ENCODE results near the gene DACH1. TPM values are rescaled to one million over a fixed set of nuclear protein-coding genes. Genes with fewer than 3 reads are reported as not detected.

Gene DACH1
- total and polyA plus RNA-seq, 2 of the 8 experiments (the other 6 are each of a cell fraction or from before 2014, with no cell fraction given), result 0.12 to 0.67 TPM

DNA sequence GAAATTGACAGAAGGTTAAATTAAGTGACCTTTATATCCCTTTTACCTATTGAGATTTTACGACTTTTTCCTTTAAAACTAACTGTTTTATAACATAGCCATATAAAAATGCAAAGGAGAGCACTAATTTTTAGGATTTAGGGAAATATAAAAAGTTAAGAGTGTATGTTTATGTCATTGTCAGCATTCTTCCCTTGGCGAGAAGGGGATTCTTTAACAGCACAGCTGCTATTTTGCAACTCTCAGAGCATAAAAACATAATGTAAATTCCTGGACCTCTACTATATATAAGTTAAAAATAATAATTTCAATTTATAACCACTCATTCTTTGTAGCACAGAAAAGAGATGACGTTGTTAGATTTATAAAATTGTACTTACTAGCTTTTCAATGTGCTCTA lies 363.2 kb downstream of the DACH1 start (continued):
- TF ChIP-seq, protein P1, sequence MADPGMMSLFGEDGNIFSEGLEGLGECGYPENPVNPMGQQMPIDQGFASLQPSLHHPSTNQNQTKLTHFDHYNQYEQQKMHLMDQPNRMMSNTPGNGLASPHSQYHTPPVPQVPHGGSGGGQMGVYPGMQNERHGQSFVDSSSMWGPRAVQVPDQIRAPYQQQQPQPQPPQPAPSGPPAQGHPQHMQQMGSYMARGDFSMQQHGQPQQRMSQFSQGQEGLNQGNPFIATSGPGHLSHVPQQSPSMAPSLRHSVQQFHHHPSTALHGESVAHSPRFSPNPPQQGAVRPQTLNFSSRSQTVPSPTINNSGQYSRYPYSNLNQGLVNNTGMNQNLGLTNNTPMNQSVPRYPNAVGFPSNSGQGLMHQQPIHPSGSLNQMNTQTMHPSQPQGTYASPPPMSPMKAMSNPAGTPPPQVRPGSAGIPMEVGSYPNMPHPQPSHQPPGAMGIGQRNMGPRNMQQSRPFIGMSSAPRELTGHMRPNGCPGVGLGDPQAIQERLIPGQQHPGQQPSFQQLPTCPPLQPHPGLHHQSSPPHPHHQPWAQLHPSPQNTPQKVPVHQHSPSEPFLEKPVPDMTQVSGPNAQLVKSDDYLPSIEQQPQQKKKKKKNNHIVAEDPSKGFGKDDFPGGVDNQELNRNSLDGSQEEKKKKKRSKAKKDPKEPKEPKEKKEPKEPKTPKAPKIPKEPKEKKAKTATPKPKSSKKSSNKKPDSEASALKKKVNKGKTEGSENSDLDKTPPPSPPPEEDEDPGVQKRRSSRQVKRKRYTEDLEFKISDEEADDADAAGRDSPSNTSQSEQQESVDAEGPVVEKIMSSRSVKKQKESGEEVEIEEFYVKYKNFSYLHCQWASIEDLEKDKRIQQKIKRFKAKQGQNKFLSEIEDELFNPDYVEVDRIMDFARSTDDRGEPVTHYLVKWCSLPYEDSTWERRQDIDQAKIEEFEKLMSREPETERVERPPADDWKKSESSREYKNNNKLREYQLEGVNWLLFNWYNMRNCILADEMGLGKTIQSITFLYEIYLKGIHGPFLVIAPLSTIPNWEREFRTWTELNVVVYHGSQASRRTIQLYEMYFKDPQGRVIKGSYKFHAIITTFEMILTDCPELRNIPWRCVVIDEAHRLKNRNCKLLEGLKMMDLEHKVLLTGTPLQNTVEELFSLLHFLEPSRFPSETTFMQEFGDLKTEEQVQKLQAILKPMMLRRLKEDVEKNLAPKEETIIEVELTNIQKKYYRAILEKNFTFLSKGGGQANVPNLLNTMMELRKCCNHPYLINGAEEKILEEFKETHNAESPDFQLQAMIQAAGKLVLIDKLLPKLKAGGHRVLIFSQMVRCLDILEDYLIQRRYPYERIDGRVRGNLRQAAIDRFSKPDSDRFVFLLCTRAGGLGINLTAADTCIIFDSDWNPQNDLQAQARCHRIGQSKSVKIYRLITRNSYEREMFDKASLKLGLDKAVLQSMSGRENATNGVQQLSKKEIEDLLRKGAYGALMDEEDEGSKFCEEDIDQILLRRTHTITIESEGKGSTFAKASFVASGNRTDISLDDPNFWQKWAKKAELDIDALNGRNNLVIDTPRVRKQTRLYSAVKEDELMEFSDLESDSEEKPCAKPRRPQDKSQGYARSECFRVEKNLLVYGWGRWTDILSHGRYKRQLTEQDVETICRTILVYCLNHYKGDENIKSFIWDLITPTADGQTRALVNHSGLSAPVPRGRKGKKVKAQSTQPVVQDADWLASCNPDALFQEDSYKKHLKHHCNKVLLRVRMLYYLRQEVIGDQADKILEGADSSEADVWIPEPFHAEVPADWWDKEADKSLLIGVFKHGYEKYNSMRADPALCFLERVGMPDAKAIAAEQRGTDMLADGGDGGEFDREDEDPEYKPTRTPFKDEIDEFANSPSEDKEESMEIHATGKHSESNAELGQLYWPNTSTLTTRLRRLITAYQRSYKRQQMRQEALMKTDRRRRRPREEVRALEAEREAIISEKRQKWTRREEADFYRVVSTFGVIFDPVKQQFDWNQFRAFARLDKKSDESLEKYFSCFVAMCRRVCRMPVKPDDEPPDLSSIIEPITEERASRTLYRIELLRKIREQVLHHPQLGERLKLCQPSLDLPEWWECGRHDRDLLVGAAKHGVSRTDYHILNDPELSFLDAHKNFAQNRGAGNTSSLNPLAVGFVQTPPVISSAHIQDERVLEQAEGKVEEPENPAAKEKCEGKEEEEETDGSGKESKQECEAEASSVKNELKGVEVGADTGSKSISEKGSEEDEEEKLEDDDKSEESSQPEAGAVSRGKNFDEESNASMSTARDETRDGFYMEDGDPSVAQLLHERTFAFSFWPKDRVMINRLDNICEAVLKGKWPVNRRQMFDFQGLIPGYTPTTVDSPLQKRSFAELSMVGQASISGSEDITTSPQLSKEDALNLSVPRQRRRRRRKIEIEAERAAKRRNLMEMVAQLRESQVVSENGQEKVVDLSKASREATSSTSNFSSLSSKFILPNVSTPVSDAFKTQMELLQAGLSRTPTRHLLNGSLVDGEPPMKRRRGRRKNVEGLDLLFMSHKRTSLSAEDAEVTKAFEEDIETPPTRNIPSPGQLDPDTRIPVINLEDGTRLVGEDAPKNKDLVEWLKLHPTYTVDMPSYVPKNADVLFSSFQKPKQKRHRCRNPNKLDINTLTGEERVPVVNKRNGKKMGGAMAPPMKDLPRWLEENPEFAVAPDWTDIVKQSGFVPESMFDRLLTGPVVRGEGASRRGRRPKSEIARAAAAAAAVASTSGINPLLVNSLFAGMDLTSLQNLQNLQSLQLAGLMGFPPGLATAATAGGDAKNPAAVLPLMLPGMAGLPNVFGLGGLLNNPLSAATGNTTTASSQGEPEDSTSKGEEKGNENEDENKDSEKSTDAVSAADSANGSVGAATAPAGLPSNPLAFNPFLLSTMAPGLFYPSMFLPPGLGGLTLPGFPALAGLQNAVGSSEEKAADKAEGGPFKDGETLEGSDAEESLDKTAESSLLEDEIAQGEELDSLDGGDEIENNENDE (IDR thresholded peaks at IDR 0.05; ENCODE audit: insufficient replicate concordance, low read length), result no peak

Data from H1 (cell line).